ENCODE data around the gene PACS2. TPM values are rescaled to one million over a fixed set of nuclear protein-coding genes. Genes with fewer than 3 reads are reported as not detected.
"Not testable (repeated sequence)": the region's sequence is repeated elsewhere in the genome, so short reads cannot be mapped to it uniquely, and the experiment has no call there.

Gene PACS2
- polyA plus RNA-seq, 2 donors = 17.8 to 39.2 TPM

- H3K9me3 ChIP-seq (ENCODE audit: control insufficient read depth in 2 of 2, insufficient read depth in 1 of 2, low read depth in 1 of 2, low read length in 1 of 2) = no peaks in the 10 kb centered on the region
- H3K4me3 ChIP-seq (ENCODE audit: low read depth in 1 of 2, low read length in 2 of 2) = no peak overlapping the region
- peaks cover 0 to 3% of the 10 kb centered on the region in 2 donors for H3K4me1 ChIP-seq (ENCODE audit: control insufficient read depth in 2 of 2, insufficient read depth in 2 of 2, low read length in 1 of 2)
- H3K36me3 ChIP-seq (ENCODE audit: control insufficient read depth in 2 of 2, insufficient read depth in 2 of 2, low read length in 1 of 2) = peaks cover 0 to 31% of the 10 kb centered on the region in 2 donors
- H3K27me3 ChIP-seq (ENCODE audit: control insufficient read depth in 1 of 2, insufficient read depth in 2 of 2, low read length in 2 of 2) = no peaks in the 10 kb centered on the region
- WGBS, 2 donors = 89 to 91% methylated on average over 10 of the region's 10 CpGs
- H3K27ac ChIP-seq (ENCODE audit: low read depth in 2 of 2, low read length in 1 of 2) = no peak overlapping the region
Measured at GRCh38 chr14:105353136-105353535, 38.6 kb downstream of the PACS2 start.

GRCh38 chr14:105354541-105354940, 40.0 kb downstream of the PACS2 start:
- Histone ChIP-seq H3K36me3 (ENCODE audit: control insufficient read depth in 2 of 2, insufficient read depth in 2 of 2, low read length in 1 of 2) (peaks cover 0 to 27% of the 10 kb centered on the region in 2 donors), H3K9me3 (ENCODE audit: control insufficient read depth in 2 of 2, insufficient read depth in 1 of 2, low read depth in 1 of 2, low read length in 1 of 2) (no peaks in the 10 kb centered on the region), H3K27me3 (ENCODE audit: control insufficient read depth in 1 of 2, insufficient read depth in 2 of 2, low read length in 2 of 2) (no peaks in the 10 kb centered on the region), H3K4me1 (ENCODE audit: control insufficient read depth in 2 of 2, insufficient read depth in 2 of 2, low read length in 1 of 2) (no peaks in the 10 kb centered on the region), H3K27ac (ENCODE audit: low read depth in 2 of 2, low read length in 1 of 2) (no peak overlapping the region), H3K4me3 (ENCODE audit: low read depth in 1 of 2, low read length in 2 of 2) (no peak overlapping the region)
- 95% methylated on average over 20 of the region's 20 CpGs for WGBS, 2 donors

DNA sequence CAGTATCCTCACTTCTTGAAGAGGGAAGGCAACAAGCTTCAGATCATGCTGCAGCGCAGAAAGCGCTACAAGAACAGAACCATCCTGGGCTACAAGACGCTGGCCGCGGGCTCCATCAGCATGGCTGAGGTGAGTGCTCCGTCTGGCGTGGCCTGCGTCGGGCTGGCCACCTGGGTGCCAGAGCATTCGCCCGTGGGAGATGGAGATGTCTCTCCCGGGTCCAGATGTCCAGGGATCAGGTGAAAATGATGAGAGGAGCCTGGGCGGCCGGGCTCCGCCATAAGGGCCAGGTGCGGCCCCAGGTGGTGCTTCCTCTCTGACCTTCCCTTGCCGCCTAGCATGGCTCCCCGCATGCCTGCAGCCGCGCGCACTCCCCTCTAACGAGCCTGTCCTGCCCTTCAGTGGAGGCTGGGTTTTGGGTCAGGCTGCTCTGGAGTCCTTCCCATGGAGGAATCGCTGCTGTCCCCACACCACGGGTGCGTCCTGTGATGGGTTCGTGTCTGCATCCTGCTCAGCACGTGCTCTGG, 40.6 kb downstream of the PACS2 start:
- no peaks in the 10 kb centered on the region for H3K4me1 ChIP-seq (ENCODE audit: control insufficient read depth in 2 of 2, insufficient read depth in 2 of 2, low read length in 1 of 2)
- H3K4me3 ChIP-seq (ENCODE audit: low read depth in 1 of 2, low read length in 2 of 2) = no peak overlapping the region
- H3K9me3 ChIP-seq (ENCODE audit: control insufficient read depth in 2 of 2, insufficient read depth in 1 of 2, low read depth in 1 of 2, low read length in 1 of 2) = no peaks in the 10 kb centered on the region
- no peaks in the 10 kb centered on the region for H3K27me3 ChIP-seq (ENCODE audit: control insufficient read depth in 1 of 2, insufficient read depth in 2 of 2, low read length in 2 of 2)
- WGBS, 2 donors = 94% methylated on average over 27 of the region's 27 CpGs
- H3K27ac ChIP-seq (ENCODE audit: low read depth in 2 of 2, low read length in 1 of 2) = no peak overlapping the region
- H3K36me3 ChIP-seq (ENCODE audit: control insufficient read depth in 2 of 2, insufficient read depth in 2 of 2, low read length in 1 of 2) = peaks cover 0 to 24% of the 10 kb centered on the region in 2 donors

GRCh38 chr14:105355850-105356604, 41.5 kb downstream of the PACS2 start:
- H3K27me3 ChIP-seq (ENCODE audit: control insufficient read depth in 1 of 2, insufficient read depth in 2 of 2, low read length in 2 of 2) = no peaks in the 10 kb centered on the region
- H3K4me3 ChIP-seq (ENCODE audit: low read depth in 1 of 2, low read length in 2 of 2) = no peak overlapping the region
- WGBS, 2 donors = 93% methylated on average over 22 of the region's 22 CpGs
- H3K36me3 ChIP-seq (ENCODE audit: control insufficient read depth in 2 of 2, insufficient read depth in 2 of 2, low read length in 1 of 2) = peaks cover 0 to 23% of the 10 kb centered on the region in 2 donors
- H3K27ac ChIP-seq (ENCODE audit: low read depth in 2 of 2, low read length in 1 of 2) = no peak overlapping the region
- no peaks in the 10 kb centered on the region for H3K9me3 ChIP-seq (ENCODE audit: control insufficient read depth in 2 of 2, insufficient read depth in 1 of 2, low read depth in 1 of 2, low read length in 1 of 2)
- no peaks in the 10 kb centered on the region for H3K4me1 ChIP-seq (ENCODE audit: control insufficient read depth in 2 of 2, insufficient read depth in 2 of 2, low read length in 1 of 2)

DNA sequence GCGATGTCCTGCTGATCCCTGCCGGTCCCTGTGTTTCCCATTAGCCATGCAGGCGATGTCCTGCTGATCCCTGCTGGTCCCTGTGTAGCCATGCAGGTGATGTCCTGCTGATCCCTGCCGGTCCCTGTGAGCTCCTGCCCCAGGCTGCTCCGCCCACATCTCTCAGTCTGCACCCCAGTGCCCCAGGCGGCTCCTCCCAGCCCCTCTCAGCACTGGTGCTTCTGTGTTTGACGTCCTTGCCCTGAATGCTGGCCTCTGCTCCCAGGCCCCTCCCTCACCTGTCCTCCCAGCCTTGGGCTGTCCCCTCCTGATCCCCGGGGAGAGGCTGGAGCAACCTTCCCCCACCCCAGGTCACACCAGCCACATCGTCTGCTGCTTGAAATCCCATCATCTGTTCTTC, 42.4 kb downstream of the PACS2 start:
- Histone ChIP-seq H3K27me3 (ENCODE audit: control insufficient read depth in 1 of 2, insufficient read depth in 2 of 2, low read length in 2 of 2) (no peaks in the 10 kb centered on the region), H3K36me3 (ENCODE audit: control insufficient read depth in 2 of 2, insufficient read depth in 2 of 2, low read length in 1 of 2) (peaks cover 0 to 23% of the 10 kb centered on the region in 2 donors), H3K4me1 (ENCODE audit: control insufficient read depth in 2 of 2, insufficient read depth in 2 of 2, low read length in 1 of 2) (no peaks in the 10 kb centered on the region), H3K9me3 (ENCODE audit: control insufficient read depth in 2 of 2, insufficient read depth in 1 of 2, low read depth in 1 of 2, low read length in 1 of 2) (no peaks in the 10 kb centered on the region), H3K4me3 (ENCODE audit: low read depth in 1 of 2, low read length in 2 of 2) (no peak overlapping the region), H3K27ac (ENCODE audit: low read depth in 2 of 2, low read length in 1 of 2) (no peak overlapping the region)
- WGBS, 2 donors = 85 to 86% methylated on average over 9 of the region's 9 CpGs

GRCh38 chr14:105357626-105358025, 43.1 kb downstream of the PACS2 start:
- Histone ChIP-seq H3K27me3 (ENCODE audit: control insufficient read depth in 1 of 2, insufficient read depth in 2 of 2, low read length in 2 of 2) (no peaks in the 10 kb centered on the region), H3K4me3 (ENCODE audit: low read depth in 1 of 2, low read length in 2 of 2) (no peak overlapping the region), H3K36me3 (ENCODE audit: control insufficient read depth in 2 of 2, insufficient read depth in 2 of 2, low read length in 1 of 2) (peaks cover 0 to 23% of the 10 kb centered on the region in 2 donors), H3K27ac (ENCODE audit: low read depth in 2 of 2, low read length in 1 of 2) (no peak overlapping the region), H3K9me3 (ENCODE audit: control insufficient read depth in 2 of 2, insufficient read depth in 1 of 2, low read depth in 1 of 2, low read length in 1 of 2) (no peaks in the 10 kb centered on the region), H3K4me1 (ENCODE audit: control insufficient read depth in 2 of 2, insufficient read depth in 2 of 2, low read length in 1 of 2) (no peaks in the 10 kb centered on the region)
- 94 to 95% methylated on average over 17 of the region's 17 CpGs for WGBS, 2 donors

DNA sequence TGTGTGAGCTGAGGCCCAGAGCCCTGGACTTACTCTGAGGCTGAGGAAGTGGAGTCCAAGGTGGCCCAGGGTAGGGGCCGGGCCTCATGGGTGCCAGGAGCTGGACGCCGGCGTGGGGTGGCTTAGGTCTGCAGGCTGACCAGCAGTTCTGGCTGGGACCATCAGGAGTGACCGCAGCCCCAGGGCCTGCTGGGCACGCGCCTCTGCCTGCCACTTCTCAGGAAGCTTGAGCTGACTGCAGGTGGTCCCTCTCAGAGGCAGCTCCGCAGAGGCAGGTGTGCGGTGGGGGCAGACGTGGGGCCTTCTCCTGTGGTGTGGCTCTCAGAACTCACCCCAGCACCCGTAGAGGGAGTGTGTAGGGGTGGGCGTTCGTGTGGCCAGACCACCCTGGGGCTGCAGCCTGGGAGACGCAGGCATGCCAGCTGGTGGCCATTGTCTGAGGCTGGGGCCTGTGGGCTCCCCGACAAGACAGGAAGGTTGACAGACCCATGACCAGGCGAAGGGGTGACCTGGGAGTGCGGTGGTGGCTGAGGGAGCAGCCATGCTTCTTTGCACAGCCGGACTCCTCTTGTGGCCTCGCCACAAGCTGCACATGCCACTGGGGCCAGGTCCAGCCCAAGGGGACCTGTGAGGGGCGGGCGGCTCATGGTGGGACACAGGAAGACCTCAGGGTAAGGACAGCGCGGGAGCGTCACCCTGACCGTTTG, 43.7 kb downstream of the PACS2 start:
- Histone ChIP-seq H3K4me1 (ENCODE audit: control insufficient read depth in 2 of 2, insufficient read depth in 2 of 2, low read length in 1 of 2) (no peaks in the 10 kb centered on the region), H3K36me3 (ENCODE audit: control insufficient read depth in 2 of 2, insufficient read depth in 2 of 2, low read length in 1 of 2) (peaks cover 0 to 23% of the 10 kb centered on the region in 2 donors), H3K27me3 (ENCODE audit: control insufficient read depth in 1 of 2, insufficient read depth in 2 of 2, low read length in 2 of 2) (no peaks in the 10 kb centered on the region), H3K9me3 (ENCODE audit: control insufficient read depth in 2 of 2, insufficient read depth in 1 of 2, low read depth in 1 of 2, low read length in 1 of 2) (no peaks in the 10 kb centered on the region), H3K4me3 (ENCODE audit: low read depth in 1 of 2, low read length in 2 of 2) (no peak overlapping the region), H3K27ac (ENCODE audit: low read depth in 2 of 2, low read length in 1 of 2) (no peak overlapping the region)
- WGBS, 2 donors = 96% methylated on average over 25 of the region's 25 CpGs

- no peak overlapping the region for H3K4me3 ChIP-seq (ENCODE audit: low read depth in 1 of 2, low read length in 2 of 2)
- H3K36me3 ChIP-seq (ENCODE audit: control insufficient read depth in 2 of 2, insufficient read depth in 2 of 2, low read length in 1 of 2) = peaks cover 0 to 23% of the 10 kb centered on the region in 2 donors
- WGBS, 2 donors = 95 to 96% methylated on average over 16 of the region's 16 CpGs
- H3K9me3 ChIP-seq (ENCODE audit: control insufficient read depth in 2 of 2, insufficient read depth in 1 of 2, low read depth in 1 of 2, low read length in 1 of 2) = no peaks in the 10 kb centered on the region
- H3K27me3 ChIP-seq (ENCODE audit: control insufficient read depth in 1 of 2, insufficient read depth in 2 of 2, low read length in 2 of 2) = no peaks in the 10 kb centered on the region
- no peaks in the 10 kb centered on the region for H3K4me1 ChIP-seq (ENCODE audit: control insufficient read depth in 2 of 2, insufficient read depth in 2 of 2, low read length in 1 of 2)
- no peak overlapping the region for H3K27ac ChIP-seq (ENCODE audit: low read depth in 2 of 2, low read length in 1 of 2)
Measured at GRCh38 chr14:105358943-105359342, 44.4 kb downstream of the PACS2 start.

GRCh38 chr14:105361412-105361811, 46.9 kb downstream of the PACS2 start:
- WGBS, 2 donors = 94 to 97% methylated on average over 9 to 10 of the region's 10 CpGs
- not testable (repeated sequence) for H3K9me3 ChIP-seq (ENCODE audit: control insufficient read depth in 2 of 2, insufficient read depth in 1 of 2, low read depth in 1 of 2, low read length in 1 of 2); H3K36me3 ChIP-seq (ENCODE audit: control insufficient read depth in 2 of 2, insufficient read depth in 2 of 2, low read length in 1 of 2); H3K27me3 ChIP-seq (ENCODE audit: control insufficient read depth in 1 of 2, insufficient read depth in 2 of 2, low read length in 2 of 2); H3K27ac ChIP-seq (ENCODE audit: low read depth in 2 of 2, low read length in 1 of 2); H3K4me3 ChIP-seq (ENCODE audit: low read depth in 1 of 2, low read length in 2 of 2); H3K4me1 ChIP-seq (ENCODE audit: control insufficient read depth in 2 of 2, insufficient read depth in 2 of 2, low read length in 1 of 2)

Measured in esophagus (tissue), 2 donors.